Naive B cell (primary cell): ENCODE measurements around the gene TMEM45A. TPM values are rescaled to one million over a fixed set of nuclear protein-coding genes. Genes with fewer than 3 reads are reported as not detected.

Experiments used
- ATAC-seq, 2 donors: fragments of 150-1000 bp; cut with Tn5 transposase; 2 replicates each; pipeline ENCODE4 v1.10.0; 2021; ENCODE audit warnings: low read depth in 2 of 2, mild to moderate bottlenecking in 2 of 2, moderate library complexity in 2 of 2
- DNase-seq: peaks from one replicate; pipeline ENCODE4 v3.0.0; 2022
- H3K27ac Mint-ChIP-seq, 6 donors: one replicate each; pipeline ENCODE4 v1.8.0; 2020 to 2022; ENCODE audit warnings: mild to moderate bottlenecking in 6 of 6, mixed read lengths in 6 of 6, moderate library complexity in 5 of 6, inconsistent platforms in 2 of 6
- H3K27me3 Mint-ChIP-seq, 3 donors: one replicate each; pipeline ENCODE4 v1.8.0; 2021 to 2022; ENCODE audit warnings: mixed read lengths in 3 of 3, mild to moderate bottlenecking in 1 of 3
- H3K36me3 Mint-ChIP-seq, 2 donors: one replicate each; pipeline ENCODE4 v1.8.0; 2020 to 2022; ENCODE audit warnings: mixed read lengths in 2 of 2, inconsistent platforms in 1 of 2, mild to moderate bottlenecking in 1 of 2
- H3K4me1 Mint-ChIP-seq, 3 donors: one replicate each; pipeline ENCODE4 v1.8.0; 2020 to 2022; ENCODE audit warnings: mixed read lengths in 3 of 3, inconsistent platforms in 1 of 3, mild to moderate bottlenecking in 1 of 3, moderate library complexity in 1 of 3
- H3K4me3 Mint-ChIP-seq, 8 donors: one replicate each; pipeline ENCODE4 v1.8.0; 2020 to 2022; ENCODE audit warnings: mild to moderate bottlenecking in 8 of 8, mixed read lengths in 8 of 8, moderate library complexity in 8 of 8, inconsistent platforms in 2 of 8
- H3K9me3 Mint-ChIP-seq, 7 donors: one replicate each; pipeline ENCODE4 v1.8.0; 2020 to 2022; ENCODE audit warnings: mixed read lengths in 7 of 7, mild to moderate bottlenecking in 5 of 7, inconsistent platforms in 2 of 7, moderate library complexity in 1 of 7
- polyA plus RNA-seq, 6 donors: library from polyadenylated mRNA; unstranded; fragments of 300-500 nt; fragmentation: Illumina TruSeq; gene quantifications; one replicate each; pipeline ENCODE4 v1.2.3, GENCODE V29; 2021; ENCODE audit warnings: low read depth in 6 of 6

The TMEM45A gene
- polyA plus RNA-seq, 6 donors from 2014 or later: 0.05 TPM; not detected in 5

DNA sequence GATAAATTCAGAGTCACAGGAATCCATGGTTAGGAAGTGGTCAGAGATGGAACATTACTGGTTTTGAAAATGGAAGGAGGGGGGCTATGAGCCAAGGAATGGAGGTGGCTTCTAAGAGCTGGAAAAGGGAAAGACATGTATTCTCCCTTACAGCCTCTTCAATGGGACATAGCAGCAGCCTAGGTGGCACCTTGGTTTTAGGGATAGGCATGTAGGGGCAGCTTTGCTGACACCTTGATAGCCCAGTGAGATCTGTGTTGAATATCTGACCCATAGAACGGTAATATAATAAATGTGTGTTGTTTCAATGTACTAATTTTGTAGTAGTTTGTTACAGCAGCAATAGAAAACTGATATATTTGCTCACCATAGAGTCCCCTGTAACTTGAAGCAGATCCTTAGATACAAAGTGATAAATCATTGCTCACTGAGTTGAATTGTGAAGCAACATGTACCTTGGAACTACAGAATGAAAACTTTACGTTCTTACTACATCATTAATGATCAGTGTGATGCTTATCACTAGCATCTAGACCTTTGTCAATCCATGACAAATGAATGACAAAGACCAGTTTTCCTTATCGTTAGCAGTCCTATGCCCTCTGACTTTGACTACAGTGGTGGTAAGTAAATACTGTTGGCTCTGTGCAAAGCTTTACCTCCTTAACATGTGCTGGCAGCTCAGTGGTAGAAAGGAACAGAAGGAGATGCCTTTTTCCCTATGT is 53.8 kb downstream of the TMEM45A start:
- DNase-seq (no peak), ATAC-seq (no peak)
- H3K9me3 Mint-ChIP-seq: peaks cover 0 to 11% (median 3%) of the 10 kb centered on the region in 7 donors
- no peaks in the 10 kb centered on the region for H3K4me1 Mint-ChIP-seq
- no peak overlapping the region for H3K4me3 Mint-ChIP-seq
- no peaks in the 10 kb centered on the region for H3K36me3 Mint-ChIP-seq
- H3K27ac Mint-ChIP-seq: no peak overlapping the region
- peaks cover 32 to 36% (median 35%) of the 10 kb centered on the region in 3 donors for H3K27me3 Mint-ChIP-seq

GRCh38 chr3:100548053-100548452 is 55.6 kb downstream of the TMEM45A start:
- Mint-ChIP-seq H3K27me3 (peaks cover 34 to 38% (median 35%) of the 10 kb centered on the region in 3 donors), H3K36me3 (no peaks in the 10 kb centered on the region), H3K27ac (no peak overlapping the region), H3K9me3 (no peaks in the 10 kb centered on the region), H3K4me1 (no peaks in the 10 kb centered on the region), H3K4me3 (no peak overlapping the region)
- no peak for ATAC-seq
- no peak for DNase-seq

DNA sequence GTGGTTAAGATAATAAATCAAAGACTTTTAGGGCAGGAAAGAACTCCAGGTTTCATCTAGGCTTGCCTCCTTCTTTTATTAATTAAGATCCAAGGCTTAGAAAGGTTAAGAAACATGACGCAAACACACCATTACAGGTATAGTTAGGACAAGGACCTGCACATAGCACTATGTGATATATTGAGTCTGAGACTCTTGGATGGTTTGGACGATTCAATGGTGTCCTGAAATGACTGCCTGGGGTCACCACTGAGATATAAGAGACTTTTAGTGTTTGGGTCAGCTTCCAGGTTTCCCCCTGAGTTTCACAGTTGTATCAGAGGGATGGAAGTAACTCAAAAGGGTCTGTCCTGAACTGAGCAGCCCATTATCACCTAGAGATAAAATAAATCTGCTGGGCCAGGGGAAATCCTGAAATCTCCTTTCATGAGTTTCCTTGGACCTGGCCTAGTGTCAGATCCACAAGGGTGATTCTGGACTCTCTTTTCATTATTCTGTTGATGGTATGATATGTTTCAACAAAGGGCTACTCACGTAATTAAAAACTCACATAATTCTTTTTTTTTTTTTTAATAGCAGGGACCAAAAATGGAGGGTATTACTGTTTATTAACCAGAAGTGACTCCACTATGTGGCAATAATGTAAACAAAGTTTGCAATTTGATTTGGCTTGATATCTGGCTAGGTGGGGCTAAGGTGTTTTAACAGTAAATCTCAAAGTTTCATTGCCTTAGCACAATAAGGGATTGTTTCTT is 61.4 kb downstream of the TMEM45A start:
- Mint-ChIP-seq H3K4me3 (no peak overlapping the region), H3K9me3 (no peaks in the 10 kb centered on the region), H3K36me3 (no peaks in the 10 kb centered on the region), H3K4me1 (no peaks in the 10 kb centered on the region), H3K27me3 (peaks cover 10 to 23% (median 10%) of the 10 kb centered on the region in 3 donors), H3K27ac (peak overlapping the region in 1 of 6 donors; percentile 32)
- no peak for DNase-seq
- no peak for ATAC-seq

- no peaks in the 10 kb centered on the region for H3K4me1 Mint-ChIP-seq
- H3K36me3 Mint-ChIP-seq: no peaks in the 10 kb centered on the region
- peak overlapping the region in 1 of 6 donors; percentile 32 for H3K27ac Mint-ChIP-seq
- ATAC-seq (no peak), DNase-seq (no peak)
- peaks cover 8 to 18% (median 10%) of the 10 kb centered on the region in 3 donors for H3K27me3 Mint-ChIP-seq
- H3K9me3 Mint-ChIP-seq: no peaks in the 10 kb centered on the region
- no peak overlapping the region for H3K4me3 Mint-ChIP-seq
These were observed 61.9 kb downstream of the TMEM45A start for GRCh38 chr3:100554373-100554676.

- peaks cover 0 to 16% (median 5%) of the 10 kb centered on the region in 3 donors for H3K27me3 Mint-ChIP-seq
- DNase-seq (no peak), ATAC-seq (no peak)
- H3K4me1 Mint-ChIP-seq: no peaks in the 10 kb centered on the region
- H3K4me3 Mint-ChIP-seq: no peak overlapping the region
- H3K27ac Mint-ChIP-seq: no peak overlapping the region
- H3K36me3 Mint-ChIP-seq: no peaks in the 10 kb centered on the region
- no peaks in the 10 kb centered on the region for H3K9me3 Mint-ChIP-seq
These were observed 64.4 kb downstream of the TMEM45A start for GRCh38 chr3:100556673-100557310.

GRCh38 chr3:100558233-100558632 is 65.8 kb downstream of the TMEM45A start:
- H3K36me3 Mint-ChIP-seq: no peaks in the 10 kb centered on the region
- no peaks in the 10 kb centered on the region for H3K4me1 Mint-ChIP-seq
- no peak for DNase-seq
- ATAC-seq: no peak
- peaks cover 0 to 16% (median 0%) of the 10 kb centered on the region in 3 donors for H3K27me3 Mint-ChIP-seq
- H3K27ac Mint-ChIP-seq: no peak overlapping the region
- H3K9me3 Mint-ChIP-seq: no peaks in the 10 kb centered on the region
- H3K4me3 Mint-ChIP-seq: no peak overlapping the region

DNA sequence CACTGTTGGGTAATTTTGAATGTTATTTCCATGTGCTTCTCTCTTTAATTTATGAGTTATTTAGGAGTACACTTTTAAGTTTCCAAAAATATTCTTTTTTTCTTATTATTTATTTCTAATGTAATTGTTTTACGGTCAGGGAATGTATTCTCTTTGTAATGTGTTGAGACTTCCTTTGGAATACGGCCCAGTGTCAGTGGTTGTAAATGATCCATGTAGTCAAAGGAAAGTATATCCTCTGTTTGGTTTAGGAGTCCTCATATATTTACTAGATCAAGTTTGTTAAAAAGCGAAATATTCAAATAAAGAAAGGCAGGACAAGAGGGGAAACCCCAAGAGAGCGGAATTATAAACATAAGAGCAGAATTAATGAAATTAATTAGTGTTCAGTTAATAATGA is 68.0 kb downstream of the TMEM45A start:
- Mint-ChIP-seq H3K9me3 (no peaks in the 10 kb centered on the region), H3K27ac (no peak overlapping the region), H3K4me1 (no peaks in the 10 kb centered on the region), H3K27me3 (peaks cover 0 to 11% (median 0%) of the 10 kb centered on the region in 3 donors), H3K36me3 (no peaks in the 10 kb centered on the region), H3K4me3 (no peak overlapping the region)
- DNase-seq: no peak
- ATAC-seq: no peak

DNA sequence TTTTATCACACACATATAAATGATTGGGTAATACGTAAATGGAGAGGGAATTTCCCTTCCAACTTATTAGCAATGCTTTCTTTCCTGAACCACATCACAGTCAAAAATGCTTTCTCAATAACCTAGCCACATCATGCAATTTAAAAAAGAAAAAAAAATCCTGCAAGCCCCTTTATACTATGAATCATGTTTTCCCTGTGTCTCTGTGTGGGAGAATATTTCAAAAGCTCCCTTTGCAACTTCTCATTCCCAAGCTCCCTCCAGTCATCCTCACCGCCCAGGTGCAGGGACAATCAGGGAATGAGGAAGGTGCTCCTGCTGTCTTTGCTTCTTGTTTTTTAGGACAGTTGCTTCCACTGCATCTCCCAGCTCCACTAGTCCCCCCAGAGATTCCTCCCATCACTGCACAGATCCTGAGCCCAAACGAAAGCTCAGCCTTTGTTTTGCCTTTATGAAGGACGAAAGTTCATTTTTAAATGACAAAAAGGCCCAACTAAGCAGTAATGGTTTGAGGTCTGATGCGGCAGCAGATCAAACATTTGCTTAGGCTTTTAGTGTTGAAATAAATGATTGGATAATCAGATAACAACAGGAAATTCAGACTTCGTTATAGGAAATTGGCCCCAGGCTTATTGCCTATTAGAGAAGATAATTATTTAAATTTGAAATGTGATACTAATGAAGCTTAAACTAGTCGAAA is 69.2 kb downstream of the TMEM45A start:
- Mint-ChIP-seq H3K27ac (peak overlapping the region in 1 of 6 donors; percentile 13), H3K36me3 (no peaks in the 10 kb centered on the region), H3K4me3 (no peak overlapping the region), H3K27me3 (peaks cover 0 to 11% (median 0%) of the 10 kb centered on the region in 3 donors), H3K9me3 (no peaks in the 10 kb centered on the region), H3K4me1 (no peaks in the 10 kb centered on the region)
- DNase-seq (no peak), ATAC-seq (no peak)

GRCh38 chr3:100562224-100562857 is 69.9 kb downstream of the TMEM45A start:
- Mint-ChIP-seq H3K27ac (no peak overlapping the region), H3K27me3 (peaks cover 0 to 11% (median 0%) of the 10 kb centered on the region in 3 donors), H3K9me3 (no peaks in the 10 kb centered on the region), H3K4me1 (no peaks in the 10 kb centered on the region), H3K36me3 (no peaks in the 10 kb centered on the region), H3K4me3 (no peak overlapping the region)
- DNase-seq (no peak), ATAC-seq (no peak)

GRCh38 chr3:100563228-100563627 is 70.8 kb downstream of the TMEM45A start:
- peaks cover 0 to 4% (median 0%) of the 10 kb centered on the region in 3 donors for H3K27me3 Mint-ChIP-seq
- no peak overlapping the region for H3K4me3 Mint-ChIP-seq
- no peaks in the 10 kb centered on the region for H3K4me1 Mint-ChIP-seq
- no peak overlapping the region for H3K27ac Mint-ChIP-seq
- H3K36me3 Mint-ChIP-seq: no peaks in the 10 kb centered on the region
- DNase-seq (no peak), ATAC-seq (no peak)
- H3K9me3 Mint-ChIP-seq: no peaks in the 10 kb centered on the region

GRCh38 chr3:100563652-100564211 is 71.3 kb downstream of the TMEM45A start:
- Mint-ChIP-seq H3K36me3 (no peaks in the 10 kb centered on the region), H3K4me1 (no peaks in the 10 kb centered on the region), H3K4me3 (no peak overlapping the region), H3K27ac (no peak overlapping the region), H3K9me3 (no peaks in the 10 kb centered on the region), H3K27me3 (peaks cover 0 to under 1% (median 0%) of the 10 kb centered on the region in 3 donors)
- DNase-seq (no peak), ATAC-seq (no peak)

DNA sequence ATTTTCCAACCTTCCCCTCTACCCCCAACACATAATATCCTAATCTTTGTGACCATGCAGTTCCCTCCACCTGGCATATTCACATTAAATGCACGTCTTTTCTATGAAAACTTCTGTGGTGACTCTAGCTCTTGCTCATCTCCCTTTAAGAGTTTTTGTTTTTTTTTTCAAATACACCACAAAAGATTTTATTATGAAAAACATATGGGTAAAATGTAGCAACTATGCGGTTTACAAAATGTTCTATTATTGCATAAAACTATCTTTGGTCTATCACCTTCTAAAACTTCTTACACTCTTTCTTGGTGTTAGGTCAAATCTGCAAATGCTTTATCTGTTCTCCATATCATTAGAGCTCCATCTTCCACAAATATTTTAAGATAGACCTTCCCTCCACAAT is 78.4 kb downstream of the TMEM45A start:
- H3K9me3 Mint-ChIP-seq: peaks cover 0 to 2% (median 0%) of the 10 kb centered on the region in 7 donors
- no peaks in the 10 kb centered on the region for H3K4me1 Mint-ChIP-seq
- peaks cover 6 to 9% (median 8%) of the 10 kb centered on the region in 3 donors for H3K27me3 Mint-ChIP-seq
- no peak overlapping the region for H3K4me3 Mint-ChIP-seq
- no peaks in the 10 kb centered on the region for H3K36me3 Mint-ChIP-seq
- no peak overlapping the region for H3K27ac Mint-ChIP-seq
- DNase-seq (no peak), ATAC-seq (no peak)

DNA sequence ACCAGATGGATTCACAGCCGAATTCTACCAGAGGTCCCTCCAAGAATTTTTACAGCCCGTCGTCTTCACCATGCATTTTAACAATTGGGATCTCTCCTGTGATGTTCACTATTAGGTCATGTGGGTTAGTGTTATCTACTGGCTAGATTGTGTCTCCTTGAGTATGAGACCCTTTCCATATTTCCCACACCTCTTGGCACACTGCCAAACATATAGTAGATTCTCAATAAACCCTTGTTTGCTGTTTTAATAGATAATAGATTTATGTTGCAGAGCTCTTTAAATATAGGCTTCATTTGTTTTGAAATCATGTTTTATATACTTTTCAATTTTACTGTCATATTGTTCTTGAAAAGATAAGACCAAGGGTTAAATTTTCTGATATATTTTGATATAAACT is 82.1 kb downstream of the TMEM45A start:
- H3K9me3 Mint-ChIP-seq: peaks cover 0 to 2% (median 0%) of the 10 kb centered on the region in 7 donors
- no peak overlapping the region for H3K27ac Mint-ChIP-seq
- H3K27me3 Mint-ChIP-seq: peaks cover 0 to 14% (median under 1%) of the 10 kb centered on the region in 3 donors
- no peaks in the 10 kb centered on the region for H3K4me1 Mint-ChIP-seq
- ATAC-seq: no peak
- H3K36me3 Mint-ChIP-seq: no peaks in the 10 kb centered on the region
- no peak for DNase-seq
- H3K4me3 Mint-ChIP-seq: no peak overlapping the region
